ENCODE data around the gene FAM216B. TPM values are rescaled to one million over a fixed set of nuclear protein-coding genes. Genes with fewer than 3 reads are reported as not detected.

FAM216B gene
- total RNA-seq, 1 experiment from 2014 or later = not detected

DNA sequence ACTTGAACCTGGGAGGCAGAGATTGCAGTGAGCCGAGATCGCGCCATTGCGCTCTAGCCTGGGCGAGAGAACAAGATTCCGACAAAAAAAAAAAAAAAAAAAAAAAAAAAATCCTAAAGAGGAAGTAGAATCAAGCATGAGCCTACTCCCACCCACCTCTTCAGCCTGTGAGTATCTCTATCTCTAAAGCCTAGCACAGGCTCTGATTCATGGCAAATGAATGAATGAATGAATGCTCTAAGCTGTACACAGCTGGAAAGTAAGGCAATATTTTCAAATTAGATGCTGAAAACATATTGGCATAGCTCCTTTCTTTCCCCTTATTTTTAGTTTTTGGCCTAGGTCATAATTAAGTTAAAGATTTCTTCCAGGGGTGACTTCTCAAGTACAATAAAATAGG is 35.7 kb upstream of the FAM216B start:
- CTCF ChIA-PET = interaction anchor here (0.5 kb wide), 1 partner anchor 131 kb away, joined by 6 read pairs; no protein-coding TSS in a partner anchor
- no peak overlapping the region for H3K4me3 Mint-ChIP-seq (ENCODE audit: unreplicated experiment)
- Histone ChIP-seq H3K4me1 (no peaks in the 10 kb centered on the region), H3K27me3 (replicated peaks; ENCODE audit: control insufficient read depth, insufficient read depth, low read length) (no peaks in the 10 kb centered on the region; the same call in 1 of the 2 replicates), H3K4me3 (ENCODE audit: low read depth, low read length) (no peak overlapping the region), H3K9me3 (no peaks in the 10 kb centered on the region), H3K36me3 (ENCODE audit: control insufficient read depth, insufficient read depth, low read length) (no peaks in the 10 kb centered on the region)
- intact Hi-C loops (cut with micrococcal nuclease; ENCODE audit: unreplicated experiment) = no loop called here
- no peak for TF ChIP-seq CTCF (IDR thresholded peaks at IDR 0.05; ENCODE audit: insufficient read depth in 1 of 2, low read depth in 1 of 2, low read length in 1 of 2, severe bottlenecking in 1 of 2, unreplicated experiment in 1 of 2)
- no TSS peak for BruUV-seq (replicated peaks)
- no peaks in the 10 kb centered on the region for H3K36me3 Mint-ChIP-seq (ENCODE audit: insufficient read depth, unreplicated experiment)
- no peaks in the 10 kb centered on the region for H3K9me3 Mint-ChIP-seq (ENCODE audit: unreplicated experiment)
- no peaks in the 10 kb centered on the region for H3K4me1 Mint-ChIP-seq (ENCODE audit: low read depth, unreplicated experiment)
- DNase-seq = no peak
- H3K27me3 Mint-ChIP-seq (ENCODE audit: insufficient read depth, unreplicated experiment) = peaks cover 10% of the 10 kb centered on the region
- POLR2A ChIA-PET = no interaction called here
- H3K27ac Mint-ChIP-seq (ENCODE audit: unreplicated experiment) = no peak overlapping the region

- H3K9me3 Mint-ChIP-seq (ENCODE audit: unreplicated experiment) = no peaks in the 10 kb centered on the region
- ChIA-PET POLR2A (no interaction called here), CTCF (no interaction called here)
- no peaks in the 10 kb centered on the region for H3K4me1 ChIP-seq
- no peak overlapping the region for H3K27ac Mint-ChIP-seq (ENCODE audit: unreplicated experiment)
- H3K36me3 ChIP-seq (ENCODE audit: control insufficient read depth, insufficient read depth, low read length) = no peaks in the 10 kb centered on the region
- no peaks in the 10 kb centered on the region for H3K4me1 Mint-ChIP-seq (ENCODE audit: low read depth, unreplicated experiment)
- BruUV-seq (replicated peaks) = no TSS peak
- DNase-seq = no peak
- intact Hi-C loops (cut with micrococcal nuclease; ENCODE audit: unreplicated experiment) = no loop called here
- no peaks in the 10 kb centered on the region for H3K36me3 Mint-ChIP-seq (ENCODE audit: insufficient read depth, unreplicated experiment)
- H3K27me3 ChIP-seq (replicated peaks; ENCODE audit: control insufficient read depth, insufficient read depth, low read length) = no peaks in the 10 kb centered on the region; the same call in 1 of the 2 replicates
- H3K4me3 ChIP-seq (ENCODE audit: low read depth, low read length) = no peak overlapping the region
- no peak for TF ChIP-seq CTCF (IDR thresholded peaks at IDR 0.05; ENCODE audit: insufficient read depth in 1 of 2, low read depth in 1 of 2, low read length in 1 of 2, severe bottlenecking in 1 of 2, unreplicated experiment in 1 of 2)
- H3K27me3 Mint-ChIP-seq (ENCODE audit: insufficient read depth, unreplicated experiment) = peaks cover 10% of the 10 kb centered on the region
- H3K9me3 ChIP-seq = no peaks in the 10 kb centered on the region
- no peak overlapping the region for H3K4me3 Mint-ChIP-seq (ENCODE audit: unreplicated experiment)
These were observed 34.5 kb upstream of the FAM216B start for GRCh38 chr13:42746866-42747265.

GRCh38 chr13:42747399-42747873 is 33.9 kb upstream of the FAM216B start:
- H3K27ac Mint-ChIP-seq (ENCODE audit: unreplicated experiment) = no peak overlapping the region
- CTCF ChIA-PET = no interaction called here
- POLR2A ChIA-PET = no interaction called here

More at GRCh38 chr13:42747399-42747873, 33.9 kb upstream of the FAM216B start:
- Histone ChIP-seq H3K36me3 (ENCODE audit: control insufficient read depth, insufficient read depth, low read length) (no peaks in the 10 kb centered on the region), H3K9me3 (no peaks in the 10 kb centered on the region), H3K27me3 (replicated peaks; ENCODE audit: control insufficient read depth, insufficient read depth, low read length) (no peaks in the 10 kb centered on the region), H3K4me1 (no peaks in the 10 kb centered on the region), H3K4me3 (ENCODE audit: low read depth, low read length) (no peak overlapping the region)
- intact Hi-C loops (cut with micrococcal nuclease; ENCODE audit: unreplicated experiment) = no loop called here
- TF ChIP-seq CTCF (IDR thresholded peaks at IDR 0.05; ENCODE audit: insufficient read depth in 1 of 2, low read depth in 1 of 2, low read length in 1 of 2, severe bottlenecking in 1 of 2, unreplicated experiment in 1 of 2) = no peak
- DNase-seq = no peak
- H3K27me3 Mint-ChIP-seq (ENCODE audit: insufficient read depth, unreplicated experiment) = peaks cover 10% of the 10 kb centered on the region
- no peaks in the 10 kb centered on the region for H3K4me1 Mint-ChIP-seq (ENCODE audit: low read depth, unreplicated experiment)
- no peaks in the 10 kb centered on the region for H3K36me3 Mint-ChIP-seq (ENCODE audit: insufficient read depth, unreplicated experiment)
- no TSS peak for BruUV-seq (replicated peaks)
- H3K4me3 Mint-ChIP-seq (ENCODE audit: unreplicated experiment) = no peak overlapping the region
- H3K9me3 Mint-ChIP-seq (ENCODE audit: unreplicated experiment) = no peaks in the 10 kb centered on the region
